CD4-positive, alpha-beta T cell treated with Interleukin-21 for 1 hour (primary cell): ENCODE results near the gene FASTKD3.
A peak's percentile ranks its signal among the peaks of the same experiment; 100 is the strongest.
"Not testable (repeated sequence)": the region's sequence is repeated elsewhere in the genome, so short reads cannot be mapped to it uniquely, and the experiment has no call there.

Experiments used
- DNase-seq: peaks from one replicate; pipeline ENCODE4 v3.0.0-alpha.2; 2020

The FASTKD3 gene

GRCh38 chr5:7868773-7869473 lies at the start of gene FASTKD3, which contains the start of gene MTRR:
FASTKD3 (minus strand) TSS chr5:7869031; CDS start chr5:7868083, 948 bp downstream.
MTRR (plus strand) TSS chr5:7869148; CDS start chr5:7870795, 1,647 bp downstream.
- DNase-seq = peak; percentile 91

- DNase-seq = no peak
Measured at GRCh38 chr5:7917130-7918123, 48.6 kb upstream of the FASTKD3 start.

GRCh38 chr5:7916171-7916804 lies 47.5 kb upstream of the FASTKD3 start:
- DNase-seq = no peak

- DNase-seq = not testable (repeated sequence)
Measured at GRCh38 chr5:7911429-7911771, 42.6 kb upstream of the FASTKD3 start.

GRCh38 chr5:7910738-7911428 lies 42.1 kb upstream of the FASTKD3 start:
- DNase-seq = no peak

GRCh38 chr5:7908317-7908716 lies 39.5 kb upstream of the FASTKD3 start:
- no peak for DNase-seq

GRCh38 chr5:7907612-7908011 lies 38.8 kb upstream of the FASTKD3 start:
- DNase-seq = no peak

GRCh38 chr5:7904170-7904569 lies 35.3 kb upstream of the FASTKD3 start:
- no peak for DNase-seq

- no peak for DNase-seq
Measured at GRCh38 chr5:7902666-7903625, 34.1 kb upstream of the FASTKD3 start.

- no peak for DNase-seq
Measured at GRCh38 chr5:7902201-7902600, 33.4 kb upstream of the FASTKD3 start.

GRCh38 chr5:7897014-7897600 lies 28.3 kb upstream of the FASTKD3 start:
- no peak for DNase-seq

GRCh38 chr5:7894860-7895259 lies 26.0 kb upstream of the FASTKD3 start:
- no peak for DNase-seq

- no peak for DNase-seq
Measured at GRCh38 chr5:7894439-7894838, 25.6 kb upstream of the FASTKD3 start.

GRCh38 chr5:7888901-7889300 lies 20.1 kb upstream of the FASTKD3 start:
- DNase-seq = no peak

GRCh38 chr5:7886849-7887475 lies 18.1 kb upstream of the FASTKD3 start:
- peak; percentile 60 for DNase-seq

GRCh38 chr5:7884491-7885267 lies 15.8 kb upstream of the FASTKD3 start:
- no peak for DNase-seq

- DNase-seq = no peak
Measured at GRCh38 chr5:7882926-7883325, 14.1 kb upstream of the FASTKD3 start.

- DNase-seq = no peak
Measured at GRCh38 chr5:7881816-7882215, 13.0 kb upstream of the FASTKD3 start.

- DNase-seq = no peak
Measured at GRCh38 chr5:7881091-7881490, 12.3 kb upstream of the FASTKD3 start.

- DNase-seq = no peak
Measured at GRCh38 chr5:7878381-7878873, 9.6 kb upstream of the FASTKD3 start.
